ENCODE data around the gene SLC25A53. TPM values are rescaled to one million over a fixed set of nuclear protein-coding genes. Genes with fewer than 3 reads are reported as not detected.

The SLC25A53 gene
- total RNA-seq, 1 experiment from 2014 or later, result 9.8 TPM

Other genes with a start within 250 kb of the SLC25A53 start
- gene TMSB15B, start 194.4 kb downstream of the SLC25A53 start, total RNA-seq (2021; ENCODE audit: unreplicated experiment), result 10.4 TPM
- not detected for gene H2BW1, start 143.3 kb downstream of the SLC25A53 start, total RNA-seq (2021; ENCODE audit: unreplicated experiment)
- not detected for gene H2BW2, start 117.1 kb downstream of the SLC25A53 start, total RNA-seq (2021; ENCODE audit: unreplicated experiment)
- gene TMSB15C, start 80.8 kb downstream of the SLC25A53 start, total RNA-seq (2021; ENCODE audit: unreplicated experiment), result 2.1 TPM
- 0.62 TPM for gene ZCCHC18, start 44.5 kb downstream of the SLC25A53 start, total RNA-seq (2021; ENCODE audit: unreplicated experiment)
- 56.8 TPM for gene FAM199X, start 9.4 kb upstream of the SLC25A53 start, total RNA-seq (2021; ENCODE audit: unreplicated experiment)
- 2.8 TPM for gene ESX1, start 97.9 kb upstream of the SLC25A53 start, total RNA-seq (2021; ENCODE audit: unreplicated experiment)

Data from Panc1 (cell line).